WERI-Rb-1 (cell line): ENCODE measurements around the gene DNHD1.

Experiments used
- DNase-seq: peaks from one replicate; pipeline ENCODE4 v3.0.0-alpha.2; 2020
- H3K27ac ChIP-seq: fragments of 250-450 bp; sonication (Bioruptor Pico); 2 replicates; pipeline ENCODE4 v1.5.1; 2020; ENCODE audit warnings: mild to moderate bottlenecking, moderate library complexity
- H3K27me3 ChIP-seq: fragments of 250-450 bp; sonication (Bioruptor Pico); 2 replicates; pipeline ENCODE4 v1.5.1; 2021; ENCODE audit warnings: mild to moderate bottlenecking, low read depth, moderate library complexity; ENCODE audit not compliant: insufficient read depth, severe bottlenecking
- H3K36me3 ChIP-seq: fragments of 250-450 bp; sonication (Bioruptor Pico); 2 replicates; pipeline ENCODE4 v1.5.1; 2020; ENCODE audit warnings: mild to moderate bottlenecking, moderate library complexity
- H3K4me3 ChIP-seq: 2 replicates; pipeline ENCODE4 v1.5.1; 2011; ENCODE audit warnings: low read depth, mild to moderate bottlenecking, control low read depth, low read length
- H3K9me3 ChIP-seq: fragments of 250-450 bp; sonication (Bioruptor Pico); 2 replicates; pipeline ENCODE4 v1.5.1; 2021; ENCODE audit warnings: mild to moderate bottlenecking, moderate library complexity; ENCODE audit not compliant: severe bottlenecking
- TF ChIP-seq, protein P1 (sequence below): IDR thresholded peaks from 2 replicates; pipeline ENCODE4 v1.5.1; 2011; ENCODE audit warnings: low read depth, mild to moderate bottlenecking, control low read depth, inconsistent platforms, low read length

DNHD1 gene

GRCh38 chr11:6556139-6556949 lies 59.3 kb downstream of the DNHD1 start:
- no peak overlapping the region for H3K27ac ChIP-seq

DNA sequence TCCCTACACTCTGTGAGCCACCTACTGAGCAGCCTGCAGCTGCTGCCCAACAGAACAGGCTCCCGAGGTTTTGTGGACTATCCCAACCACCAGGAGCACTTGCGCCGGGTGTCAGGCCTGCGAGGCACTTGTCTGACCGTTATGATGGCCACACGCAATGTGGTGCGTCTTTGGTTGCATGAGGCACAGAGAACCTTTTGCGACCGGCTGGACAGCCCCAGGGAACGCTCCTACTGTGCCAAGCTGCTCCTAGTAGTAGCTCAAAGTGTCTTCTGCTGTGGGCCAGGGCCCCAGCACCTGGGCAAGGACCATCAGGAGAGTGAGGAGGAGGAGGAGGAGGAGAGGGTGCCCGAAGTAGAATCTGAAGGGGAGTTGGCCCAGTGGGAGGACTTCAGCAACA lies 60.0 kb downstream of the DNHD1 start:
- no peak for DNase-seq
- TF ChIP-seq, protein P1, sequence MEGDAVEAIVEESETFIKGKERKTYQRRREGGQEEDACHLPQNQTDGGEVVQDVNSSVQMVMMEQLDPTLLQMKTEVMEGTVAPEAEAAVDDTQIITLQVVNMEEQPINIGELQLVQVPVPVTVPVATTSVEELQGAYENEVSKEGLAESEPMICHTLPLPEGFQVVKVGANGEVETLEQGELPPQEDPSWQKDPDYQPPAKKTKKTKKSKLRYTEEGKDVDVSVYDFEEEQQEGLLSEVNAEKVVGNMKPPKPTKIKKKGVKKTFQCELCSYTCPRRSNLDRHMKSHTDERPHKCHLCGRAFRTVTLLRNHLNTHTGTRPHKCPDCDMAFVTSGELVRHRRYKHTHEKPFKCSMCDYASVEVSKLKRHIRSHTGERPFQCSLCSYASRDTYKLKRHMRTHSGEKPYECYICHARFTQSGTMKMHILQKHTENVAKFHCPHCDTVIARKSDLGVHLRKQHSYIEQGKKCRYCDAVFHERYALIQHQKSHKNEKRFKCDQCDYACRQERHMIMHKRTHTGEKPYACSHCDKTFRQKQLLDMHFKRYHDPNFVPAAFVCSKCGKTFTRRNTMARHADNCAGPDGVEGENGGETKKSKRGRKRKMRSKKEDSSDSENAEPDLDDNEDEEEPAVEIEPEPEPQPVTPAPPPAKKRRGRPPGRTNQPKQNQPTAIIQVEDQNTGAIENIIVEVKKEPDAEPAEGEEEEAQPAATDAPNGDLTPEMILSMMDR, result no peak
- H3K27me3 ChIP-seq, result no peaks in the 10 kb centered on the region

More at GRCh38 chr11:6556139-6556949, 59.3 kb downstream of the DNHD1 start:
- DNase-seq, result no peak
- no peaks in the 10 kb centered on the region for H3K9me3 ChIP-seq
- H3K4me3 ChIP-seq, result no peak overlapping the region
- TF ChIP-seq, protein P1, result no peak
- H3K27me3 ChIP-seq, result no peaks in the 10 kb centered on the region
- H3K36me3 ChIP-seq, result no peaks in the 10 kb centered on the region

GRCh38 chr11:6557761-6558674 lies 60.9 kb downstream of the DNHD1 start:
- no peak overlapping the region for H3K27ac ChIP-seq
- no peaks in the 10 kb centered on the region for H3K36me3 ChIP-seq
- no peak for DNase-seq
- no peaks in the 10 kb centered on the region for H3K9me3 ChIP-seq
- H3K27me3 ChIP-seq, result no peaks in the 10 kb centered on the region
- TF ChIP-seq, protein P1, result no peak
- no peak overlapping the region for H3K4me3 ChIP-seq

More for the DNA sequence above, 60.0 kb downstream of the DNHD1 start:
- Histone ChIP-seq H3K27ac (no peak overlapping the region), H3K36me3 (no peaks in the 10 kb centered on the region), H3K9me3 (no peaks in the 10 kb centered on the region), H3K4me3 (no peak overlapping the region)

- Histone ChIP-seq H3K4me3 (no peak overlapping the region), H3K9me3 (no peaks in the 10 kb centered on the region), H3K27me3 (no peaks in the 10 kb centered on the region), H3K36me3 (no peaks in the 10 kb centered on the region), H3K27ac (no peak overlapping the region)
- TF ChIP-seq, protein P1, result no peak
- DNase-seq, result no peak
Measured at GRCh38 chr11:6559369-6559768, 62.3 kb downstream of the DNHD1 start.

DNA sequence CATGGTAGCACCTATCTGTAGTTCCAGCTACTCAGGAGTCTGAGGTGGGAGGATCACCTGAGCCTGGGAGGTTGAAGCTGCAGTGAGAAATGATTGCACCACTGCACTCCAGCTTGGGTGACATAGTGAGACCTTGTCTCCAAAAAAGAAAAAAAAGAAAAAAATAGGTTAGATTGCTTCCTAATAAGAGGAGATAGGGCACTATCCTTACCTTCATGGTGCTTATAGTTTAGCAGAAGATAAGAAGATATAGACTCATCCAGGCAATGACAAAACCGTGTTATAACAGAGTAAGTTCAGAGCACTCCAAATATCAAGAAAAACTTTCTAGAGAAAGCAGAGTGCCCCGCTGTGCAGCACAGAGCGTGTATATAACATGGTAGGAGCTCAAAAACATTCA lies 64.2 kb downstream of the DNHD1 start:
- Histone ChIP-seq H3K4me3 (no peak overlapping the region), H3K9me3 (no peaks in the 10 kb centered on the region), H3K36me3 (no peaks in the 10 kb centered on the region), H3K27ac (no peak overlapping the region), H3K27me3 (no peaks in the 10 kb centered on the region)
- DNase-seq, result no peak
- TF ChIP-seq, protein P1, result no peak
